GM21619 (cell line): Measurements from ENCODE around the gene FBXL7.

Source experiments
- ATAC-seq: cut with Tn5 transposase; IDR thresholded peaks from one replicate; pipeline ENCODE4 v1.9.1; 2021; ENCODE audit not compliant: unreplicated experiment

Gene FBXL7

GRCh38 chr5:15501091-15501791, 1.3 kb downstream of the FBXL7 start:
- ATAC-seq, result no peak

GRCh38 chr5:15502208-15502607, 2.2 kb downstream of the FBXL7 start:
- ATAC-seq, result no peak

GRCh38 chr5:15506146-15506545, 6.2 kb downstream of the FBXL7 start:
- no peak for ATAC-seq

- no peak for ATAC-seq
Measured at GRCh38 chr5:15506897-15507296, 6.9 kb downstream of the FBXL7 start.

- ATAC-seq, result no peak
Measured at GRCh38 chr5:15510092-15510491, 10.1 kb downstream of the FBXL7 start.

- no peak for ATAC-seq
Measured at GRCh38 chr5:15510831-15511230, 10.9 kb downstream of the FBXL7 start.

- ATAC-seq, result no peak
Measured at GRCh38 chr5:15513431-15513830, 13.5 kb downstream of the FBXL7 start.

GRCh38 chr5:15513911-15514310, 13.9 kb downstream of the FBXL7 start:
- no peak for ATAC-seq

GRCh38 chr5:15515229-15515628, 15.2 kb downstream of the FBXL7 start:
- no peak for ATAC-seq

- no peak for ATAC-seq
Measured at GRCh38 chr5:15516486-15516885, 16.5 kb downstream of the FBXL7 start.

GRCh38 chr5:15518786-15519185, 18.8 kb downstream of the FBXL7 start:
- ATAC-seq, result no peak

GRCh38 chr5:15520856-15521255, 20.9 kb downstream of the FBXL7 start:
- no peak for ATAC-seq

- no peak for ATAC-seq
Measured at GRCh38 chr5:15521381-15522186, 21.6 kb downstream of the FBXL7 start.

- ATAC-seq, result no peak
Measured at GRCh38 chr5:15522187-15522520, 22.2 kb downstream of the FBXL7 start.

GRCh38 chr5:15524712-15525111, 24.7 kb downstream of the FBXL7 start:
- no peak for ATAC-seq

GRCh38 chr5:15525703-15526275, 25.8 kb downstream of the FBXL7 start:
- no peak for ATAC-seq

GRCh38 chr5:15526413-15526812, 26.4 kb downstream of the FBXL7 start:
- no peak for ATAC-seq

- no peak for ATAC-seq
Measured at GRCh38 chr5:15528476-15528875, 28.5 kb downstream of the FBXL7 start.

- no peak for ATAC-seq
Measured at GRCh38 chr5:15529013-15529412, 29.0 kb downstream of the FBXL7 start.

- no peak for ATAC-seq
Measured at GRCh38 chr5:15529821-15530220, 29.8 kb downstream of the FBXL7 start.

GRCh38 chr5:15533129-15533893, 33.3 kb downstream of the FBXL7 start:
- ATAC-seq, result no peak

GRCh38 chr5:15535938-15536337, 36.0 kb downstream of the FBXL7 start:
- ATAC-seq, result no peak
